ENCODE results near the gene MYT1.

Gene MYT1

DNA sequence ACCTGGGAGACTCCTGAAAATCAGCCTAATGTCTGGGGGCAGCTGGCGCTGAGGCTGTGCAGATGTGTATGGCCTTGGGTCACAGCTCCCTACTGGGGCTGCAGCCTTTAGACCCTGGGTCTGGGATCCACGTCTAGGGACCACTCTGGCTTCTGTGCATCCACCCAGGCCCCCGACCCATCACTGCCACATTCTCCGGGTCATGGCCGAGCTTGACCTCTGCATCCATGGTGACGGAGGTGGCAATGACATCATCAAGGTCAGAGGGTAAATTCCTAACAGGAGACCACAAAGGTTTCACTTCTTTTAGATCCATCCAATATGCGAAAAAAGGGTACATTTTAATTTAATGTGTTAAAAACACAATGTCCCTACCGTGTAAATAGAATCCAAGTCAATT lies 76.8 kb downstream of the MYT1 start:
- no peak overlapping the region for H3K4me3 ChIP-seq (ENCODE audit: low read length)
- no peak for DNase-seq (ENCODE audit: low read depth)
- TF ChIP-seq, protein P1, sequence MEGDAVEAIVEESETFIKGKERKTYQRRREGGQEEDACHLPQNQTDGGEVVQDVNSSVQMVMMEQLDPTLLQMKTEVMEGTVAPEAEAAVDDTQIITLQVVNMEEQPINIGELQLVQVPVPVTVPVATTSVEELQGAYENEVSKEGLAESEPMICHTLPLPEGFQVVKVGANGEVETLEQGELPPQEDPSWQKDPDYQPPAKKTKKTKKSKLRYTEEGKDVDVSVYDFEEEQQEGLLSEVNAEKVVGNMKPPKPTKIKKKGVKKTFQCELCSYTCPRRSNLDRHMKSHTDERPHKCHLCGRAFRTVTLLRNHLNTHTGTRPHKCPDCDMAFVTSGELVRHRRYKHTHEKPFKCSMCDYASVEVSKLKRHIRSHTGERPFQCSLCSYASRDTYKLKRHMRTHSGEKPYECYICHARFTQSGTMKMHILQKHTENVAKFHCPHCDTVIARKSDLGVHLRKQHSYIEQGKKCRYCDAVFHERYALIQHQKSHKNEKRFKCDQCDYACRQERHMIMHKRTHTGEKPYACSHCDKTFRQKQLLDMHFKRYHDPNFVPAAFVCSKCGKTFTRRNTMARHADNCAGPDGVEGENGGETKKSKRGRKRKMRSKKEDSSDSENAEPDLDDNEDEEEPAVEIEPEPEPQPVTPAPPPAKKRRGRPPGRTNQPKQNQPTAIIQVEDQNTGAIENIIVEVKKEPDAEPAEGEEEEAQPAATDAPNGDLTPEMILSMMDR (conservative IDR thresholded peaks at IDR 0.05; ENCODE audit: low read depth, low read length): no peak

DNA sequence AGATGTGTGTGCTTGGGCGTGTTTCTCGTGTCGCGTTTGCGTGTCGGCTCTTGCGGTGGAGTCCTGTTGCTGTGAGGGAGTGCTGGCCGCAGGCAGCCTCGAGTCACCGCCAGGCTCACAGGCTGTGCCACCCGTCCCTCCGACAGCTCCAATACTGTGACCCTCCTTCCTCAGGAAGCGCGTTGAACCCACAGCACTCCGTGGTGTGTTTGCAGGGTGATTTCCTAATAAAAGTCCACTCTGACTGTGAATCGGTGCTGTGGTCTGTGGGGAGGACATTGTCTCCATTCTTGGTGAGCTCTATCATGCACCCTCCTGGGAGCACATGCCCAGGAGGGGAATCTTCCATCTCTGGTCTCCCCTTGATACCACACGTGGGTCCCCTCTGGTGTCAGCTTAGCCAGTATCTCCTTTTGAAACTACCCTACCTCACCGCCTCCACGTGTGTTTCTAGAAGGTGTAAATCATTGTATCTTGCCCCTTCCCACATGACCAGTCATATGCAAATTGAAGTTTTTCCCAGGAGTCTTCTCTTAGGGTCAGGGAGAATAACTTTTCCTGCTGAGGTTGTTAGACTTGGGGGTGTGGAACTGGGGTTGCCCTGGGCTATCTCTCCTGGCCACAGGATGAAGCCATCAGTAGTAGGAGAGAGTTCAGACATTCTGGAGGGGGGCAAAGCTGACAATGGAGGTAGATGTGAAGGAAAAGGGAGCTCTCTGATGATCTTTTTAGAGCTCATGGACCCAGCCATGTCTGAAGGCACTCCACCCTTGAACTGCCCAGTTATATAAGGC lies 77.9 kb downstream of the MYT1 start:
- H3K4me3 ChIP-seq (ENCODE audit: low read length): no peak overlapping the region
- no peak for DNase-seq (ENCODE audit: low read depth)
- TF ChIP-seq, protein P1 (conservative IDR thresholded peaks at IDR 0.05; ENCODE audit: low read depth, low read length): no peak

DNA sequence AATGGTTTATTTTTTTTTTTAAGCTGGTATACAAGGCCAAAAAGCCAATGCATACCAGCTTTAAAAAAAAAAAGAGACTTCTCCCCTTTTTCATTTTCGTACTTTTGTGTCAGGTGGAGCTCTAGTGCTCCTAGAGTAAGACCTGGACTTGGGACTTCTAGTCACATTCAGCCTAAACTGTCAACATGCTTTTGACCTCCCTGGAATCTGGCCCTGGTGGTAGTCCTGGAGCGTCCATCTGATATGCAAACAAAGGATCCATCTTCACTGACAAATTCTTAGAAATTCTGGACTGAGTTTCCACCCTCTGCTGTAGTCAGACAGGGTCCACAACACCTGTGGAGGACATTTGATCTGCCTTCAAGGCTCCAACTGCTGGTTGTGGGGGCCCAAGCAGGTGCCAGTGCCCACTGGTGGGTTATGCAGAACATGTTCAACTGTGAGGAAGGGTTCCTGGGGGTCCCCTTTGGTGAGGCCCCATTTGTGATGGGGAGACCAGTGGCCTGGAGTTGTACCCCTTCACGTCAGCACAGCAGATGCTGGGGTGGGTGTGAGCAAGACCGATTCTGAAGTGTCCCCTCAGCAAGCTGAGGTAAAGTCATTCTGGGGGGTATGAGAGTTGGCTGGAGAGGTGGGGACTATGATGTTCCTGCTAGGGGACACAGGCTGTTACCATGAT lies 78.7 kb downstream of the MYT1 start:
- TF ChIP-seq, protein P1 (conservative IDR thresholded peaks at IDR 0.05; ENCODE audit: low read depth, low read length): no peak
- no peak for DNase-seq (ENCODE audit: low read depth)
- no peak overlapping the region for H3K4me3 ChIP-seq (ENCODE audit: low read length)

DNA sequence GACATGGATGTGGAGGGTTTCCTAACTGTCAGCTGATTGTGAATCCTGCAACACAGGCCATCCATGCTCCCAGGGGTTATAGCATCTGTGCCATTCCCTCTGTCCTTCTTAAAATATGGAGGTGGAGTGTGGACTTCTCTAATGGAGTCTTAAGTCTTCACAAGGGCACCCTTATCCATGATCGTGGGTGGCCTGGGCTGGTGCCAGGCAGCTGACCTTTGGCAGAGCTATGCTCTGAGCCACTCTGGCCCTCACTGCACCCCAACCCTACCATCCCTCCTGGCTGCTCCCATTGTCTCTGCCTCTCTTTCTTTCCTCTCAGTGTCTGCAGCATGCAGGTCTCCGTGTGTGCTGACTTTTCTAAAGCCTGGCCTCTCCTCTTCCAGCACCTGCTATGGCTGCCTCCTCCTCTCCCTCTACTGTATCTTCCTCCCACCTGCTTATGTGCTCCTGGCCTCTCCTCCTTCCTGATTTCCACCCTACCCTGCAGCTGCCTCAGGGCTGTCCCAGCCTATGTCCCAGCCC lies 80.1 kb downstream of the MYT1 start:
- DNase-seq (ENCODE audit: low read depth): no peak
- TF ChIP-seq, protein P1 (conservative IDR thresholded peaks at IDR 0.05; ENCODE audit: low read depth, low read length): no peak
- no peak overlapping the region for H3K4me3 ChIP-seq (ENCODE audit: low read length)

DNA sequence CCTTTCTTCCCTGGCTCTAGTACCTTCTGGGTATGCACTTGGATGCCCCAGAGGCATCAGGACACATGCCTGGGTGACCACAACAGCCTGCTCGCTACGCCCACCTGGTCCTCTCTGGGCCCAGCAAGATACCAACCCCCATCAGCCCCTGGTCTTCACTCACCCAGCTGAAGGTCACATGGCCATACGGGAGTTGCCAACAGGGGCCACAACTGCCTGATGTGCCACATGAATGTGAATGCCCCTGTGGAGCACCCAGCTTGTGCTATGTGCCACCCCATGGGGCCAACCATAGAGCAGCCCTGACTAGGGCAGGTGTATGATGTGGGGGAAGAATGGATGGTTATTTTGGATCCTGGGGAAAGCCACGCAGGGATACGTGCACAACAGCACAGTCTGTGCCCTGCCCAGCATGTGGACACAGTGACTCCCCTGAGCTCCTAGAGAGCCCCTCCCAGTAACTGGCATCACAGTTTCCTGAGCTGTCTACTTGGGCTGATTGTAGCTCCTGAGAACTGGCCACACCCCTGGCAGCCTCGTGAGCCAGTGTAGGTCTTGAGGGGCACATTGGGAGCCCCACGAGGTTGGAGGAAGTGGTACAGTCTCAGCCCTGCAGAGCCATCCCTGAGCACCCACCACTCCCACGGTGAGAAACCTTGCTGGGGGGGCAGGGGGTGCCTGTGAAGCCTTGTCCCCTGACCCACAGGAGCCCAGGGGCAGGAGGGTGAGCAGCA lies 80.8 kb downstream of the MYT1 start:
- no peak overlapping the region for H3K4me3 ChIP-seq (ENCODE audit: low read length)
- no peak for DNase-seq (ENCODE audit: low read depth)
- TF ChIP-seq, protein P1 (conservative IDR thresholded peaks at IDR 0.05; ENCODE audit: low read depth, low read length): no peak

DNA sequence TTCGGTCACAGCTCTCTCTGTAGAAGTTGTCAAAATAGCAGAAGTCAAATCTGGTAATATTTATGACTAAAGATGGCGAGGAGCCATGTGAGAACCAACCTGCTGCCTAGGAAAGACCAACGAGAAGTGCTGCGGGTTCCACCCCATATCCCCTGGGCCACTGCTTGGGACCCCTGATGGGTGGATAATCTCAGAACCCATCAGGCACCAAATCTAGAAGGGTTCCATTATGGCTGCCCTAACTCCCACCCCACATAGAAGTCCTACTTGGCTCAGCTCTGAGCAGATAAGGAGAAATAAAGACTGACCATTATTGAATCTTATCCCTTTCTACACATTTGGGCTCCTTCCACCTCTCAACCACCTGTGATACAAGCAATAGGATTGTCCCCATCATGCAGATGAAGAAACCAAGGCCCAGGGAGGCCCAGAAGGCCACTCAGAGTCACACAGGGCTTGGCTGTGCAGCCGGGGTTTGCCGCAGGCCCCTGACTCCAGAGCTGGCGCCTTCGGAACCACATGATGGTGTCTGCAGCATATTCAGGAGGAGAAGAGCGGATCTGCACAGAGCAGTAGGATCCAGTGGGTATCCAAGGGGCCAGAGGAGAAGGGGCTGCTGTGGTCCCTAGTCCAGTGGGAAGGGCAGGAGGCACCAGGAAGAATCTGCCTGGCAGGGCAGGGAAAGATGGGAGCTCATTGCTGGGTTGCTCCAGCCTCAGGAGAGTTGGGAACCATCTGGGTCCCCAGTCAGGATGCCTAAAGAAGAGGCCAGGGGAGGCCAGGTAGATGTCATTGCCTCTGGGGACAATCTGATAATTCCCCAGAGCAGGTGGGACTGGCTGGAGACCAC lies 81.7 kb downstream of the MYT1 start:
- DNase-seq (ENCODE audit: low read depth): no peak
- TF ChIP-seq, protein P1 (conservative IDR thresholded peaks at IDR 0.05; ENCODE audit: low read depth, low read length): no peak
- H3K4me3 ChIP-seq (ENCODE audit: low read length): no peak overlapping the region

All from retinal pigment epithelial cell (primary cell).